Measurements from ENCODE around the gene CACUL1. TPM values are rescaled to one million over a fixed set of nuclear protein-coding genes. Genes with fewer than 3 reads are reported as not detected.

Gene CACUL1
- 10 to 100 TPM; 33.4 to 68.6 (median 55.2) TPM for total RNA-seq

GRCh38 chr10:118754556-118755423 is at the start of gene CACUL1:
Gene CACUL1 (minus strand): TSS chr10:118754970. CDS start chr10:118754762, 208 bp downstream.
- peak; percentile 100 for DNase-seq (ENCODE audit: low spot score in 2 of 2)
- Histone ChIP-seq H3K4me1 (no peaks in the 10 kb centered on the region), H3K4me3 (peak within 1 kb of the TSS; percentile 96 to 99 (median 98)), H3K9me3 (no peaks in the 10 kb centered on the region), H3K27me3 (no peaks in the 10 kb centered on the region), H3K36me3 (no peaks in the 10 kb centered on the region), H3K27ac (peak within 1 kb of the TSS; percentile 93 to 98)
- intact Hi-C loops (cut with DNase I; ENCODE audit: low total_unique reads): no loop called here
- TF ChIP-seq POLR2A (IDR thresholded peaks at IDR 0.05): peak; percentile 84
- peak; percentile 87 to 93 (median 91) for TF ChIP-seq POLR2AphosphoS5 (IDR thresholded peaks at IDR 0.05)
- no peak for TF ChIP-seq CTCF (IDR thresholded peaks at IDR 0.05)

- Histone ChIP-seq H3K27ac (no peak overlapping the region), H3K4me1 (no peaks in the 10 kb centered on the region), H3K4me3 (no peak overlapping the region), H3K27me3 (no peaks in the 10 kb centered on the region), H3K36me3 (no peaks in the 10 kb centered on the region), H3K9me3 (no peaks in the 10 kb centered on the region)
- no peak for TF ChIP-seq POLR2AphosphoS5 (IDR thresholded peaks at IDR 0.05)
- TF ChIP-seq CTCF (IDR thresholded peaks at IDR 0.05): no peak
- no peak for TF ChIP-seq POLR2A (IDR thresholded peaks at IDR 0.05)
- intact Hi-C loops (cut with DNase I; ENCODE audit: low total_unique reads): no loop called here
- DNase-seq (ENCODE audit: low spot score in 2 of 2): no peak
Observed at GRCh38 chr10:118804262-118804773, 49.5 kb upstream of the CACUL1 start.

- Histone ChIP-seq H3K4me3 (no peak overlapping the region), H3K4me1 (no peaks in the 10 kb centered on the region), H3K27me3 (no peaks in the 10 kb centered on the region), H3K9me3 (no peaks in the 10 kb centered on the region), H3K27ac (no peak overlapping the region), H3K36me3 (no peaks in the 10 kb centered on the region)
- intact Hi-C loops (cut with DNase I; ENCODE audit: low total_unique reads): no loop called here
- no peak for TF ChIP-seq POLR2A (IDR thresholded peaks at IDR 0.05)
- no peak for TF ChIP-seq POLR2AphosphoS5 (IDR thresholded peaks at IDR 0.05)
- no peak for TF ChIP-seq CTCF (IDR thresholded peaks at IDR 0.05)
- DNase-seq (ENCODE audit: low spot score in 2 of 2): no peak
Observed at GRCh38 chr10:118802126-118802793, 47.5 kb upstream of the CACUL1 start.

GRCh38 chr10:118800920-118801319 is 46.1 kb upstream of the CACUL1 start:
- Histone ChIP-seq H3K4me3 (no peak overlapping the region), H3K9me3 (no peaks in the 10 kb centered on the region), H3K36me3 (no peaks in the 10 kb centered on the region), H3K27me3 (no peaks in the 10 kb centered on the region), H3K27ac (no peak overlapping the region), H3K4me1 (no peaks in the 10 kb centered on the region)
- peak in 1 of 2 donors; percentile 48 for DNase-seq (ENCODE audit: low spot score in 2 of 2)
- intact Hi-C loops (cut with DNase I; ENCODE audit: low total_unique reads): no loop called here
- no peak for TF ChIP-seq POLR2A (IDR thresholded peaks at IDR 0.05)
- TF ChIP-seq CTCF (IDR thresholded peaks at IDR 0.05): peak in 2 of 3 donors; percentile 56 to 66

- DNase-seq (ENCODE audit: low spot score in 2 of 2): no peak
- H3K9me3 ChIP-seq: no peaks in the 10 kb centered on the region
- no peak overlapping the region for H3K4me3 ChIP-seq
- no peak overlapping the region for H3K27ac ChIP-seq
- intact Hi-C loops (cut with DNase I; ENCODE audit: low total_unique reads): no loop called here
- H3K4me1 ChIP-seq: no peaks in the 10 kb centered on the region
- H3K36me3 ChIP-seq: no peaks in the 10 kb centered on the region
- no peaks in the 10 kb centered on the region for H3K27me3 ChIP-seq
- TF ChIP-seq CTCF (IDR thresholded peaks at IDR 0.05): no peak
- no peak for TF ChIP-seq POLR2AphosphoS5 (IDR thresholded peaks at IDR 0.05)
- no peak for TF ChIP-seq POLR2A (IDR thresholded peaks at IDR 0.05)
Observed at GRCh38 chr10:118799777-118800176, 45.0 kb upstream of the CACUL1 start.

All from breast epithelium (tissue), 4 donors.